NOMO-1 treated with dmso at 0.1 percent for 144 hours (cell line): ENCODE measurements around the gene HOXC5.
"Not testable (repeated sequence)": the region's sequence is repeated elsewhere in the genome, so short reads cannot be mapped to it uniquely, and the experiment has no call there.

Experiments
- DNase-seq: peaks from one replicate; lab custom pipeline; 2025; ENCODE audit not compliant: unreplicated experiment; lab: John Stamatoyannopoulos, UW

The HOXC5 gene

DNA sequence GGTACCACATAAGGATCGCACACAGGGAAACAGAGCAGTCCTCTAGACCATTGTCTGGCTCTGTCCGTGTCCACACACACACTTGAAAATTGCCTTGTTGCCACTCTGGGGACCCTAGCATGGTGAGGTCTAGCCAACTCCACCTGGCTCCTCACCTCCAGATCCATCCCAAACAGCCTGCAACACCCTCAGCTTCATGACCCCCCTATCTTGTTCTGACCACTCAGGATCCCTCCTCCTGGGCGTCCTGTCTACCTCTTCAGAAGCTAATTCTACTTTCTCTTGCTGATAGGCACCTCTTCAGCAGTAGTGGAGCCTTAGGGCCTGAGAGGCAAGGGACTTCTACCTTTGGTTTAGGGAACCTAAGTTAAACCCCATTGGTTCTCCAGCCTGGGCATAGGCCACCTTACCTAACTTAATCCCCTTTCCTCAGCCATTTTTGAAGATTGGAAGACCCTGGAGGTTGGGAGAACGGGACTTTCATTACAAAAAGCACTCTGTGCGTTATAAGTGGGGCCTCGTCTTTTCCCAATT is 697 bp upstream of the HOXC5 start:
- no peak for DNase-seq

DNA sequence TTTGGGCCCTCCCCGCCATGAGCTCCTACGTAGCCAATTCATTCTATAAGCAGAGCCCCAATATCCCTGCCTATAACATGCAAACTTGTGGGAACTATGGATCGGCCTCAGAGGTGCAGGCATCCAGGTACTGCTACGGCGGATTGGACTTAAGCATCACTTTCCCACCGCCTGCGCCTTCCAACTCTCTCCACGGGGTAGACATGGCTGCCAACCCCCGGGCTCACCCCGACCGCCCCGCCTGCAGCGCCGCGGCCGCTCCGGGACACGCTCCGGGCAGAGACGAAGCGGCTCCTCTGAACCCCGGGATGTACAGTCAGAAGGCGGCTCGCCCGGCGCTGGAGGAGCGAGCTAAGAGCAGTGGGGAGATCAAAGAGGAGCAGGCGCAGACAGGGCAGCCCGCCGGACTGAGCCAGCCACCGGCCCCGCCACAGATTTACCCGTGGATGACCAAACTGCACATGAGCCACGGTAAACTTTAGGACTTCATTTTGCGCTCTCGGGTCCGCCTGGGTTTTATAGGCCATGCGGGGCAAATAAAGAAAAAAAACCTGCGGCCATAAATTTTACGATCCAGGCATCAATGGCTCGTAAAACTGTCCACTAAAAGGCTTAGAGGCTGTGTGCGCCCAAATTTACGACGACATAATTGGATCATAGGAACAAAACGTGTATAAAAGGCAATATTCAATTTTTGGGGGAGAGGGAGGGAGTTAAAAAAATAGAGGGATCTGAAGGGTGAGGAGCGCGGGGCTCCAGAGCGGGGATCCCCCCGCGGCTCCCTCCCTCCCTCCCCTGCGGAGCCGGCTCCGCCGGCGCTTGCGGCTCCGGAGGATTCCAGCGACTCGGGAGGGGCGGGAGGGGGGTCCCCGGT is 493 bp downstream of the HOXC5 start:
- DNase-seq = no peak

DNA sequence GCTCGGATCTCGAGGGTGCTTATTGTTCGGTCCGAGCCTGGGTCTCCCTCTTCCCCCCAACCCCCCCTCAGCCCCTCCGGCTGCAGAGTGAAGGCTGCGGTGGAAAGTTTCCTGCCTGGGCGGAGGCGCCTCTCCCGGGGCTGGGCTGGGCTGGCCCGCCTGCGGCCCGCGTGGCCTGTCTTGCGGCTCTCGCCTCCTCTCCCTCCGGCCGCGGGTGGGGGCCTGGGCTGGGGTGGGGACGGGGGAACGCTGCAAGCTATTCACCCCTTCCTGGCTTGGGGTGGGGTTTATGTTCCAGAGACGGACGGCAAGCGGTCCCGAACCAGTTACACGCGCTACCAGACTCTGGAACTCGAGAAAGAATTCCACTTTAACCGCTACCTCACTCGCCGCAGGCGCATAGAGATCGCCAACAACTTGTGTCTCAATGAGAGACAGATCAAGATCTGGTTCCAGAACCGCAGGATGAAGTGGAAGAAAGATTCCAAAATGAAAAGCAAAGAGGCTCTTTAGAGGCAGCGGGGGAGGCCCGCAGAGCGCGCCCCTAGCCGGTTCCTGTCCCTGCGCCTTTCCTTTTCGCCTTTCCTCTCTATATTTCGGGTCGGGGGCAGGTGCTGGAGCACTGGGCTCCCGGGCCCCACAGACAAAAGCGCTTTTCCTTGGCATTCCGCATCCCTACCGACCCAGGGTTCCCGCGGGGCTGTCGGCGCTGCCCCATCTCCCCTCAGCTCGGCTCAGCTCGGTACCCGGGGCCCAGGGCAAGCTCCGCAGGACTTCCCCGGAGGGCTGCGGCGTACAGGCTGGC is 1.3 kb downstream of the HOXC5 start:
- no peak for DNase-seq

DNA sequence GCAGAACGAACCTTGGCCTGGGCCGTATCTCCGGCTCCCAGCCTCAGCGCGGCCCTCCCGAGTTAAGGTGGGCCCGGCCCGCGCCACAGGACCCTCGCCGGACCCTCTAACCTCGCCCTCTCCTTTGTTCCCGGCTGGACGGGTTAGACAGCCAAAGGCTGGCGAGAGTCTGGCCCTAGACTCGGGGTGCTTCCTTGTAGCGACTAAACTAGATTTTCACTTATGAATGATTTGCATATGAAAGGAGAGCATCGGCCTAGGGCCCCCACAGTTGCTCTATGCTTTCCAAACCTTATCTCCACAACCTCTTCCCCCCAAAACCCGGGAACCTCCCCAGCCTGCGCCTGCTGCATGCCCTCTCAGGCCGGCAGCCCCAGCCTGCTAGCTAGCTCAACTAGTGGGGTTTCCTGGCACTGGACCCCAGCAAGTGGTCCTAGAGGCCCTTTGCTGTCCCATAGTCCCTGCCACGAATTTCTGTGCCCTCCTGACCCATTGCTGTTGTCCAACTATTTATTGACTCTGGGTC is 2.0 kb downstream of the HOXC5 start:
- no peak for DNase-seq

DNA sequence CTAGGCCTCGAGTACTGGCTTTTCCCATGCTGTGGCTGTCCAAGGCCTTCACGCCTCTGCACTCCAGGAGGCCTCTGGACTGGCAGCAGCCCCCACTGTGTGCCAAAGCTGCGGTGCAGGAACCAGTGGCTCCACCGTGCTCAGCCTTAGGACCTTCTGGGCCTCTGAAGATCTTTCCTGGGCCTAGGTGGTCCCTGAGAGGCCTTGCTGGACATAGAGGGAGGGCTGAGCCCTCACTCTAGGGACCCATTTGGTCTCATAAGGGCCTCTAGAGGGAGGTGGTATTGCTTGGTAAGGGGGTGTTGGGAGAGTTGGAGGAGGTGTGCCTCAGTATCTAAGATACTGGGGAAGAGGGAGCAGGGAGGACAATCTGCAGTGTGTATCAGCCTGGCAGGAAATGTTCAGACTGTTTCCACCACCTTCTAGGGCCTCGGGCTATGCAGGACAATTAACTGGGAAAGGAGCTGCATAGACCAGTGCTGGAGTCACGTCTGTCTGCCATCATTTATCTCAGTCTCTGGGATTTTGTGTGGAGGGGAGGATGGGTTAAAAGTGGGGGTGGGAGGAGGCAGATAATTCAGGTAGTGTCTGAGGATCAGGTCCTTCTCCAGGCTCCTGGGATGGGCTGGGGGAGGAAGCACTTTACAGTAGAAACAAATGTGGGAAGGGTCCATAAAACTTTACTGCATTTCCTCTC is 2.9 kb downstream of the HOXC5 start:
- DNase-seq = no peak

DNA sequence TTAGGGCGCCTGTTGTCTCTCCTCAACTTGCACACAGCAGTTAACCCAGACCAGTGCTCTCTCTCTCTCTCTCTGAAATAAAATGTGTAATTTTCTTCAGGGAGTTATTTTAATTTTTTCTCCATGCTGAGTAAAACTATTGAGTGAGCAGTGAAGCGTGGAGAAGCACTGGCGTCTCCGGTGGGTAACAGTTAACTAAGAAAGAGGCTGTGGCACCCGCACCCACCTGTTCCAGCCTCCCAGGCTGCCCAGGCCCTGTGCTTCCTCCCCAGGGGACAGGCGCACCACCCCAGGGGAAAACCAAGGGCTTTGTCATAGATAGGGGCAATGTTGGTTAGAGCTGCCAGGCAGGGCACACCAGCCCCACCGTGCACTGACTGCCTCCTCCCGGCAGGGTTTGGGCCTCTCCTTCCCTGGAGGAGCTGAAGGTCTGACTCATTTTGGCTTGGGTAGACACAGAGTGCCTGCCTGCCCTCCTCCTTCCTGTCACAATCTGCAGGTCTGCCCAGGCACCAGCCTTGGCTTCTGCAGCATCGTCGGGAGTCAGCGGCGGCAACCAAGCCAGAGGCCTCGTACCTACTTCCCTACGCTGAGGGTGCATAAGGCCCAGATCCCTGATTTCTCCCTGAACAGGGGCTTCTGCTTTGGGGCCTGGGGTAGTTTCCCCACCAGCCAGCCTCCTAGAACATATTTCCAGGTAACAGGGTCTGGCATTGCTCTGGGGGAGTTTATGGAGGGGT is 3.9 kb downstream of the HOXC5 start:
- DNase-seq = no peak

DNA sequence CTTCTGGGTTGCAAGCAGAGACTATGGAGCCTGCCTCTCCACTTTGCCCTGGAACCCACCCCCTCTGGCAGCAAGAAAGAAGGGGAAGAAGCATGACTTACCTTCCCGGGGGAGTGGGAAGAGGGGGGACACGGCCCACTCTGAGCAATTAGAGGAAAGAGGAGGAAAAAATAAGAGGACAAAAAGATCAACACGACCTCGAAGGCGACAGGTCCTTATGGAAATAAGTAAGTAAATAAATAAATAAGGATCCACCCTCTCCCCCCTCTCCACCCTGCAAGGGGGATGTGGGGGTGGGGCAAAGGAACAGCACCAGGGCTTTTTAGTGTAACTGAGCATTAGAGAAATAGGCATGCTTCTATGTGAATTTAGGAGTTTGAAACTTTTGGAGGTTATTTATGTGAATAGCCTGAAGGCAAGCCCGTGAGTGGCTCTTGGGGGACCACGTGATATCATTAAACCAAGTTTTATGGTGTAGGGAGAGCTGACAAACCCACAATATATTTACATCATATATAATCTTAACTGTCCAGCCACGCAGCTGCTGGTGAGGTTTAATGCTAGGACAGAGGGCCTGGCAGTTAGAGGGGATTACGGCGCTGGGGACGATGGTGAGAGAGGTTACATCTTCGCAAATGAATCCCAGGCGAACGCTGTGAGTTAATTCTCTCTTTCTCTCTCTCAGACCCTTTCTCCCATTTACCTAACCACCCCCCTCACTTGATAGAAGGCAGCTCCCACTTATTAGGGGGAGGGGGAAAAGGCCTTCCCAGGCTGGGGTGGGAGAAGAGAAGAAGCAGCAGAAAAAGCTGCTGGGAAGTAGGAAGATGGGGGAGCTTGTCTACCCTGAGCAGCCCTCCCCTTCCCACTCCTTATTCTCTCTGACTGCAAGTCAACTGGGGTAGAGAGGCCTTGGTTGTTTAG is 4.8 kb downstream of the HOXC5 start:
- no peak for DNase-seq

DNA sequence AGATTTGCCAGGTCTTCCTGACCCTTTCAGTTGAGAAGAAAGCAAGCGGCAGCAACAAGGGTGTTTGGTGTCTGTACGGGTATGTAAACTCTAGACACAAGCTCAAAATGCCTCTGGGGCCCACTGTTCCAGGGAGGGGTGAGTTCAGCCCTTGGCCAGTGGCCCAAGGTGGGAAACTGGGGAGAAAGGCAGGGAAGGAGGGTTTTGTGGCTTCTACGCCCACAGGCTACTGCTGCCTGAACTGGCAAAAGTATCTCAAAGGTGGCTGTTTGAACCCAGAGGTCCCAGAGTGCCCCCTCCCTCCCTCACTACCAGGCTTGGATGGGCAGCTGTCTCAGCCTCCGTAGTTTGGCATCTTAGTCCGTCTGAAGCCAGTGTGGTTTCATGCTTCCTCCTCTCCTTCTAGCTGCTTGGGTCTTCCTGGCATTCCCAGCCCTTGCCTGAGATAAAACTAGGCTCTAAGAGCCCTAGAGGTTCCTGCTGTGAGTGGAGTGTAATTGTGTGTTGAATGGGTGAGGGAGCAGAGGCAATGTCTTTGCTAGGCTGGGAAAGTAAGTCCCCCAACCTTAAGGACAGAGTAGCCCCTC is 5.5 kb downstream of the HOXC5 start:
- no peak for DNase-seq

DNA sequence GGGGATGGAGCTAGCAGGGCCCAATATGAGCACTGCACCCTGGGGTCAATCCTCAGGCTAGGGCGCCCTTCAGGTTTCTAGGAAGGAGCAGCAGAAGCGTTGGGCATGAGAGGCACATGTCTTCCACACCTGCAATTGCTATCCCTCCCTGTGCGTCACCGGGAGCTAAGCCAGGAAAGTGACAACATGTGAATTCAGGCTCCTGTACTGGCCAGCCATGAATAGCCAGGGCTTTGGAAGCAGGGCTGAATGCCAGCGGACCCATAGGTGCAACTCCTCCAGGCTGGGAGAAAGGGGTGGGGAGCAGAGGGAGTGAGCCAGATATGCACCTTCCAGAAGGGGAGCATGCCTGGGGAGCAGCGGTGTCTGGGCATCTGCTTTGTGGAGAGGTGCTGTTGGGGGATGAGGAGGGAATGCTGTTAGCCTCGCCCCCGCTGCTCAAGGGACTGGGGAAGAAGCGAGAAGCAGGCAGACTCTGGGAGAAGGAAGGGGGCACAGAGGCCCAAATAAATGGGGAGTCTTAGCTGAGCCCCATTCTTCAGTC is 6.1 kb downstream of the HOXC5 start:
- no peak for DNase-seq

DNA sequence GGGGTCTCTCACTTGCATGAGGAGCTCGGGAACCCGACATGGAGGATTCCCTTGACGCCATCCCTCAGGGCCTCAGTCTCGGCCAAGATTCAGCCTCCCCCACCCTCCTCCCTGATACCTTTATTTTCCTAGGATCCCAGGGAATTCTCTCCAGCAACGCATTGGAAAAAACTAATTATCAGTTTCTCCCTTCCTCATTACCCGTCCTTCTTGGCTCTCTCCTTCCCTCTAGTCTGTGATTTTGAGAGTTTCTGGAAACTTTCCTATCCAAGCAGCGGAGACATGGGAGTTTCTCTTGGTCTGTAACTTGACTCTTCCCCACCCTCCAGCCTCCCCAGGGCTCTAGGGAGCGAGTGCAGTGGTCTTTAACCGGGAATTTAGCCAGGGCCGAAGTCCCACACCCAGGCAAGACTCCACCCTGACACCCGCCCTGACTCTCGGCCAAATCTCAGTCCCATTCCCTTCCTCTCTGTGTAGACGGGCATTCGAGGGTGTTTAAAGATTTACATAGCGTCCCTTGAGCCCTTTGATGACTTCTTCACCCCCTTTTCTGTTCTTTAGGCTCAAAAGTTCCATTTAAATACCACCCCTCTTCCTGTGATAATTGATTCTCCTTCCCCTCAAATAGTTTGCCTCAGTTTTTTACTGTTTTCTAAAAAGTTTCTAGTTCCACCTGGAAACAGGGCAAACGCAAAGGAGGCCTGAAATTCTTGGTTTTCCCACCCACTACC is 6.7 kb downstream of the HOXC5 start:
- DNase-seq = no peak

DNA sequence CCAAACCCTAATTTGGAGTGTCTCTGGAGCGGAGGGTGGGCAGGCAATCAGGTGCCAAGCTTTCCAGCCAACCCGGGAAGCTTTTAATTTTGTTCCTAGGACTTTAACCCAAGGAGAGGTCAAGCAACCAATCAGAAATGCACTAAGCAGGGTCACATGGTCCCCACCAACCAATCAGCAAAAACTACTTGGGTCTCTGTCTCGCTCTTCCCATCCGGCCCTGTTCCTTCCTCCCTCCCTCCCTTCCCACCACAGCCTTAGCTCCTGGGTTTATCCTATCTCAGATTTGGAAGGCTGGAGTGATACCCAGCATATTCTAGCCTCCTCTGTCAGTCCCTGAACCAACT is 7.3 kb downstream of the HOXC5 start:
- no peak for DNase-seq

DNA sequence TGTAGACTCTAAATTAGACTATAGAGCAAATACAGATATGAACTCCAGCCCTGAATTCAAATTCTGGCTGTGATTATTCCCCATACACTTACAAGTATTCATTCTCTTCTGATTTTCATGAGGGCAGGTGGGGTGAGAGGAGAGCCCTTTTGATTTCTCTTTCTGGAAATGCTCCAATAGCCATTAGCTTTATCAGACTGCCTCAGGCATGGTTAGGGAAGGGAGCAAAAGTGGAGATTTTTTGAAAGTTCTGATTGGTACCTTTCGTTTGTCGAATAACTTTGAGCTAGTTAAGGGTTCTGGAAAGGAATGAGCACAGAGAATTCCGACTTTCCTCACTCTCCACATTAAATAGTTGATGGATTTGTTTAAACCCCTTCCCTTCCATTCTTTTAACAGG is 7.8 kb downstream of the HOXC5 start:
- no peak for DNase-seq

DNA sequence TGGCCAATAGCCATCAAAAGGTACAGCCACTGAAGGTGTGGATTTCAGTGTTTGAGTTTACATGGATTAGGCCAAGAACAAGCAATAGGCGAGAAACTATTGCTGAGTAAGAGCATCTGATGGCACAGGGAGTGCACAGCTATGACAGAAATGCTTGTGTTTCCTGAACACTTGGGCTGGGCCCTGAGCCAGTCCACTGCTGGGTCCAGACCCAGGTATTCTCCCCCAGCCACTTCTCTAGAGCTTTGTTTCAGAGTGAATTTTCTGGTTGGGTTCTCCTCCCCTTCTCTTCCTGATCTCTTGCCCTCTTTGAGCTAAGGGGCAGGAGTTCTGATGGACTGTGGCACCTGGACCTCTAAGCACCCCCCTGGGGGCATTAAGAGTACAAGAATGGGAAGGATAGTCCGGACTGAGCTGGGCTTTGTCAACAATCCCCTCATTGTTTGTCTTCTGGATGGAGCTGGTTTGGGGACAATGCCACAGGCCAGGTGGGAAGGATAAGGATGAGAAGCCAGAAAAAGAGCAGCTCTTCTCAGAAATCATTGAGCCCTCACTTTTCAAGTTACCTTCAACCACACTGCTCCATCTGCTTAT is 8.3 kb downstream of the HOXC5 start:
- no peak for DNase-seq

DNA sequence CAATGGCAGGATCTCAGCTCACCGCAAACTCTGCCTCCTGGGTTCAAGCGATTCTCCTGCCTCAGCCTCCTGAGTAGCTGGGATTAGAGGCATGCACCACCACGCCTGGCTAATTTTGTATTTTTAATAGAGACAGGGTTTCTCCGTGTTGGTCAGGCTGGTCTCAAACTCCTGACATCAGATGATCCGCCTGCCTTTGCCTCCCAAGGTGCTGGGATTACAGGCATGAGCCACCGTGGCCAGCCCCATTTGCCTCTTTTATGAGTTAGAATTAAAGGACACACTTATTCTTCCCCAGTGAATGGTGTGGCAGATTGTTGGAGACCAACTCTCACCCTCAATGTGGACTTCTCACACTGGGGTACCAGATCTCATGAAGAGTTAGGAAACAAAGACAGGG is 9.2 kb downstream of the HOXC5 start:
- not testable (repeated sequence) for DNase-seq

DNA sequence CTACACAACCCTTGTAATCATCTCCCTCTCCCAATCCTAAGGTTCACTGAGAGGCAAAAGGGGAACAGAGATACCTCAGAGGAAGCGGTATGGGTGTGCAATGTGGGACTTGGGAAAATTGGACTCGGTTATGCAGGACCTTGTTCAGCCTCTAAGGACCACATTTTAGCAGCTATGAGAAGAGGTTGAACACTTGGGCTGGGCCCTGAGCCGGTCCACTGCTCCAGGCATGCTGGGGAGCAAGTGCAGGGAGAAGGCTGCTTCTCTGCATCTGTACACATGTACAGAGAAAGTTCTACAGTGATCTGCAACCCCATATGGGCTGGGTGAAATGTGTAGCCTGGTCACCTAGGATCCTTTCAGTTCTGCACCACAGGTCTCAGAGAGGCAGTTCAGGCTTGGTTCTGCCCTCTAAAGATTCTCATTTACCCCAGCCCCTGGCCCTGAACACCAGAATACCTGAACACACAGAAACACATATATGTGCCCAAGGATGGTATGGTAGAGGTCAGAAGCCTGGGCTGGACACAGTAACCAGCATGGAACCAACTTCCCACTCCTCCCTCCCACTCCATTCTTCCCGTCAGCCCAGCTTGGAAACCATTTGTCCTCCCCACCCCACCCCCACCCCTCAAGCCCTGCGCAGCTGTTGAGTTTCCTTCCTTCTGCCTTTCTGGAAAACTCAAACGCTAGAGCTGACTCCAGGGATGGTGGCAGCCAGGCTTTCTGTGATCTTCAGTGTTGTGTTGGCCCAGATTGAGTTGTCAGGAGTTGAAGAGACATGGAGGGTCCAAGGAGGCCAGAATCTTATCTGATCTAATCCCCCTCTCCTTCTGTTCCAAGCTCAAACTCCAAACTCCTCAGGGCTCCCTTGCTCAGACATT is 10.4 kb downstream of the HOXC5 start:
- no peak for DNase-seq

DNA sequence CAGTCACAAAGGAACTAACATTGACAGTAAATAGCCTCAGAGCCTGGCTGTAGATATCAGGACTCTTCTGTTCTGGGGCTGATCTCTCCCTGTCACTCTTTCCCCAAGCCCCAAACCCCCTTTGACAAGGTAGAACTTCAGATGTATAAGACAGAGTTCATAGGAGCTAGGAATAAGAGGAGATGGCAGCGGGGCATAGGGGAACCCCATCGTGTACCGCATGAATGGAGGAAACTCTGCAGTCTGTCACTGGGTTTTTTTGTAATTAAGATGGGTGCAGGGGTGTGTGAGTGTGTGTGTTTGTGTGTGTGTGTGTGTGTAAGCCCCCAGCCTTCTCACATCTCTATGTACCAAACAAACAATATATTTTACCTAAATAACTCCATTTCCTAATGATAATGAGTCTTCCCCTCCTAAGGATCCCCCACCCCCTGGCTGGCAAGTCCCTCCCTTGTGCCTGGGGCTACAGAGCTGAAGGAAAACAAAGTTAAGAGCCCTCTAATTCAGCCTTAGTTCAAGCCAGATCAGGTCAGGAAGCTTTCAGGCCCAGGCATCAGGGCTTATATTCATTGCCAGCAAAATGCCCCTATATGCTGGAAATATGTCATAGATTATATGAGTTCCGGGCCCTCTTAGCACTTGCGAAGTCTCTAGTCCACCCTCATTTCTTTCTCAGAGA is 11.7 kb downstream of the HOXC5 start:
- DNase-seq = no peak
